GM12878 (cell line): ENCODE measurements around the gene STARD10. TPM values are rescaled to one million over a fixed set of nuclear protein-coding genes. Genes with fewer than 3 reads are reported as not detected.

Experiments used
- ATAC-seq: fragments of 200-7000 bp; cut with Tn5 transposase; 3 replicates; pipeline ENCODE4 v1.9.1; 2020; ENCODE audit warnings: mild to moderate bottlenecking, moderate library complexity
- BruUV-seq: library from RNA; stranded (reverse); fragments of 400-500 nt; replicated peaks from 2 replicates; lab custom pipeline; 2021; lab: Mats Ljungman, UMichigan
- CTCF ChIA-PET: fragments of 300-600 bp; sonication (Branson Sonifier 250); formaldehyde crosslinking; extraction: SDS; loops from one replicate; lab custom pipeline; 2021; ENCODE audit warnings: inconsistent platforms; lab: Yijun Ruan, JAX
- POLR2A ChIA-PET: fragments of 350-600 bp; formaldehyde crosslinking; extraction: SDS; loops from one replicate; lab custom pipeline; 2021; ENCODE audit warnings: inconsistent platforms; lab: Charles Lee
- RAD21 ChIA-PET: fragments of 300-600 bp; sonication (Branson Sonifier 250); formaldehyde crosslinking; loops from one replicate; lab custom pipeline; 2023; ENCODE audit warnings: antibody characterized with exemption; ENCODE audit not compliant: unreplicated experiment; lab: Charles Lee
- SMC1A ChIA-PET: fragments of 300-600 bp; sonication (Branson Sonifier 250); formaldehyde crosslinking; loops from one replicate; lab custom pipeline; 2023; ENCODE audit not compliant: unreplicated experiment, uncharacterized antibody; lab: Charles Lee
- DNase-seq: peaks from one replicate; pipeline ENCODE4 v3.0.0-alpha.2; 2011; ENCODE audit warnings: low read depth, low spot score
- FAIRE-seq: peaks from 3 replicates; lab custom pipeline; 2011; peaks lifted over from hg19 to GRCh38; lab: Jason Lieb, UNC
- H2AFZ ChIP-seq: 2 replicates; pipeline ENCODE4 v1.6.0; 2011; ENCODE audit warnings: low read depth, low read length, control low read depth; ENCODE audit not compliant: control insufficient read depth
- H3K27ac ChIP-seq: 2 replicates; pipeline ENCODE4 v1.5.1; 2011; ENCODE audit warnings: control low read depth; ENCODE audit not compliant: control insufficient read depth, insufficient read depth
- H3K27me3 ChIP-seq, 2 experiments: replicated peaks in 1 of 2; 2 replicates each; pipeline versions ENCODE4 v1.6.0 to v1.6.1; 2011; ENCODE audit warnings: low read length in 1 of 2; ENCODE audit not compliant: control insufficient read depth in 2 of 2, insufficient read depth in 2 of 2
- H3K36me3 ChIP-seq, 2 experiments: 2 replicates each; pipeline ENCODE4 v1.5.1; 2011; ENCODE audit warnings: low read length in 1 of 2; ENCODE audit not compliant: control insufficient read depth in 2 of 2, insufficient read depth in 2 of 2
- H3K4me1 ChIP-seq: 2 replicates; pipeline ENCODE4 v1.6.1; 2011; ENCODE audit warnings: mild to moderate bottlenecking, low read length, moderate library complexity, mixed read lengths; ENCODE audit not compliant: control insufficient read depth, insufficient read depth
- H3K4me2 ChIP-seq: 2 replicates; pipeline ENCODE4 v1.6.0; 2011; ENCODE audit warnings: control low read depth; ENCODE audit not compliant: control insufficient read depth, insufficient read depth
- H3K4me3 ChIP-seq: fragments of 200-600 bp; sonication (generic); 2 replicates; pipeline ENCODE4 v1.5.1; 2016
- H3K79me2 ChIP-seq: 2 replicates; pipeline ENCODE4 v1.6.0; 2011; ENCODE audit warnings: low read length; ENCODE audit not compliant: control insufficient read depth, insufficient read depth
- H3K9ac ChIP-seq: 2 replicates; pipeline ENCODE4 v1.8.0; 2011; ENCODE audit warnings: low read length, control low read depth, mixed read lengths; ENCODE audit not compliant: control insufficient read depth, insufficient read depth
- H3K9me3 ChIP-seq: replicated peaks from 3 replicates; pipeline ENCODE4 v1.5.1; 2011; ENCODE audit warnings: mild to moderate bottlenecking, low read length; ENCODE audit not compliant: control insufficient read depth, insufficient read depth
- H4K20me1 ChIP-seq: 2 replicates; pipeline ENCODE4 v1.6.0; 2011; ENCODE audit not compliant: control insufficient read depth, insufficient read depth
- GATAD2B ChIP-seq: fragments of 450-650 bp; conservative IDR thresholded peaks from 2 replicates; pipeline ENCODE4 v1.6.1; 2017; ENCODE audit warnings: low read depth, mild to moderate bottlenecking, moderate library complexity
- IKZF2 ChIP-seq, 2 experiments: fragments of 450-650 bp; IDR thresholded peaks; 2 replicates each; pipeline ENCODE4 v1.6.1; 2017; ENCODE audit warnings: mild to moderate bottlenecking in 2 of 2, moderate library complexity in 2 of 2
- MEF2B ChIP-seq: fragments of 450-650 bp; IDR thresholded peaks from 2 replicates; pipeline ENCODE4 v1.6.1; 2018; ENCODE audit warnings: mild to moderate bottlenecking, moderate library complexity; ENCODE audit not compliant: partially characterized antibody, poor library complexity, severe bottlenecking
- NFYB ChIP-seq: IDR thresholded peaks from 2 replicates; pipeline ENCODE4 v1.6.1; 2011; ENCODE audit warnings: low read depth, mild to moderate bottlenecking, low read length, improper control_type of control experiment, moderate library complexity; ENCODE audit not compliant: insufficient read depth
- NR2F1 ChIP-seq: fragments of 450-650 bp; conservative IDR thresholded peaks from 2 replicates; pipeline ENCODE4 v1.6.1; 2017; ENCODE audit warnings: mild to moderate bottlenecking
- RUNX3 ChIP-seq: IDR thresholded peaks from 2 replicates; pipeline ENCODE4 v1.6.1; 2012; ENCODE audit warnings: low read length, inconsistent platforms
- WGBS: methylation state at CpG from one replicate; pipeline ENCODE4 v1.1.6; 2016; ENCODE audit warnings: low lambda C conversion rate; ENCODE audit not compliant: insufficient replicate concordance, insufficient coverage; ENCODE audit errors: missing lambda C conversion rate; 5-methylcytosine and 5-hydroxymethylcytosine counted together
- in situ Hi-C: fragments of 300-500 bp; cut with MboI; formaldehyde crosslinking; loops from 9 replicates; pipeline ENCODE4 v1.14.3; 2018; ENCODE audit warnings: mixed read lengths
- intact Hi-C: fragments of 100-400 bp; cut with micrococcal nuclease; formaldehyde crosslinking; loops from one replicate; pipeline ENCODE4 v1.14.2; 2022; ENCODE audit not compliant: unreplicated experiment
- polyA plus RNA-seq, 11 experiments: library from polyadenylated mRNA; depleted of rRNA in 4 of 11; unstranded in 6 of 11; stranded (reverse) in 5 of 11; fragments of >200 nt; fragmentation: Nextera tagmentation in 4 of 11; fragmentation: Illumina TruSeq in 1 of 11; extraction: Ambion mirVana in 4 of 11; extraction: Trizol in 1 of 11; gene quantifications; 1 replicate in 1 of 11; 2 replicates in 10 of 11; pipeline versions ENCODE4 v1.2.1 to v1.2.3, GENCODE V29; 2011 to 2016; ENCODE audit warnings: inconsistent platforms in 2 of 11, missing spikeins in 2 of 11, low read depth in 1 of 11
- total RNA-seq, 4 experiments: library from RNA; depleted of rRNA in 3 of 4; stranded (reverse); fragments of >200 nt in 3 of 4; fragmentation: Illumina TruSeq in 1 of 4; extraction: Trizol in 1 of 4; gene quantifications; 2 replicates each; pipeline versions ENCODE4 v1.2.1 to v1.2.3, GENCODE V29; 2013 to 2021
- TF ChIP-seq, protein P1 (sequence below): fragments of 450-650 bp; conservative IDR thresholded peaks from 2 replicates; pipeline ENCODE4 v1.6.1; 2017; ENCODE audit warnings: mild to moderate bottlenecking, moderate library complexity
- TF ChIP-seq, protein P2 (sequence below): IDR thresholded peaks from 2 replicates; pipeline ENCODE4 v1.6.1; 2011; ENCODE audit warnings: borderline replicate concordance, low read depth, mild to moderate bottlenecking, moderate library complexity, low read length; ENCODE audit not compliant: insufficient read depth, poor library complexity, severe bottlenecking

The STARD10 gene
- total and polyA plus RNA-seq, 10 of the 15 experiments (the other 5 are each of a cell fraction or from before 2014, with no cell fraction given): 0.15 to 43.2 (median 23.1) TPM

DNA sequence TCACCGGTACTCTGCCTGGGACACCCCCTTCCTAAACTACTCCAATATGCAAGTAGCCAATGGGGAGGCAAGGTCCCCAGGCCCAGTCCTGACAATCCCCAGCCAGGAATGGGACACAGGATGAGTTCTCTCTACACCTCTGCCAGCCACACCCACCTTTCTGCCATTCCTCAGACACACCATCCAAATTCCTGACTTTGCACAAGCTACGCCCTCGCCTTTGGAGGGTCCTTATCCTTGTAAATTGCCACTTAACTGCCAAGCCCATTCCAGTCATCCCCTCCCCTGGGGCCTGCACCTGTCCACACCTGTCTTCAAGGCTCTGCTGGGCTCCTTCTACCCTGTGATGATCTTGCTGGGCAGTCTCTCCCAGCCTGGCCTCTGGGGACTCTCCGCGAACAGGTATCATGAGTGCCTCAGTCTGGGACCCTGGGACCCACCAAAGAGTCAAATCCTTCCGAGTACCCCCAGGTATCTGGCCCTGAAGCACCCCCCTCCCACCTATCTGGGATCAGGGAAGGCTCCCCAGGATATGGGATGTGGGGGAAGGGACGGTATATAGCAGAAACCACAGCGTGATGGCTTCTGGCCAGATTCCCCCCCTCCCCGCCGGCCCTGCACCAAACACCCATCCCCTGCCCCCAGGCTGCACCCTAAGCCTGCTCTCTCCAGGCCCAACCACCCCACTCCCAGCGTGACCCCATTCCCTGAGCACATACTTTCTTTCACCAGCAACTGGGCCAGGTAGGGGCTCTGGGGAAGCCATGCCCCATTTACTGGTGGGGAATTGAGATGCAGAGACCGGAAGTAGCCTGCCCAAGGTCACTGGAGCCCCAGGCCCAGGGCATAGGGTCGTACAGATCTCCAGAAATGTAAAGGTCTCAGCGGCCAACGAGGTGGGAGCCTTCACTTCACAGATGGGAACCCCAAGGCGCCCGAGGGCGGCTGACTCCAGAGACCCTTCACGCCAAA, 42.4 kb downstream of the STARD10 start:
- ChIA-PET SMC1A (interaction anchor here (0.8 to 5.5 kb wide), 6 partner anchors 11 to 64 kb away, joined by 3 to 30 read pairs (median 6); partner anchors contain the start of gene STARD10), CTCF (interaction anchor here (0.8 to 3.0 kb wide), 4 partner anchors 20 to 42 kb away, joined by 3 to 21 read pairs (median 7); partner anchors contain the start of gene STARD10), POLR2A (interaction anchor here (2.7 kb wide), 1 partner anchor 11 kb away, joined by 24 read pairs; no protein-coding TSS in a partner anchor), RAD21 (interaction anchor here (1.0 to 2.7 kb wide), 4 partner anchors 11 to 43 kb away, joined by 4 to 13 read pairs (median 10); partner anchors contain the start of gene STARD10)
- TF ChIP-seq NFYB (0 out of 2 replicates have a peak, but pooled peaks have one; percentile 20), NR2F1 (peak; percentile 44; the same call in 1 of the 2 replicates), IKZF2 (IDR thresholded peaks at IDR 0.05) (no peak), MEF2B (peak; percentile 24), GATAD2B (0 out of 2 replicates have a peak, but pooled peaks have one; percentile 24), RUNX3 (peak; percentile 57)
- TF ChIP-seq, protein P1, sequence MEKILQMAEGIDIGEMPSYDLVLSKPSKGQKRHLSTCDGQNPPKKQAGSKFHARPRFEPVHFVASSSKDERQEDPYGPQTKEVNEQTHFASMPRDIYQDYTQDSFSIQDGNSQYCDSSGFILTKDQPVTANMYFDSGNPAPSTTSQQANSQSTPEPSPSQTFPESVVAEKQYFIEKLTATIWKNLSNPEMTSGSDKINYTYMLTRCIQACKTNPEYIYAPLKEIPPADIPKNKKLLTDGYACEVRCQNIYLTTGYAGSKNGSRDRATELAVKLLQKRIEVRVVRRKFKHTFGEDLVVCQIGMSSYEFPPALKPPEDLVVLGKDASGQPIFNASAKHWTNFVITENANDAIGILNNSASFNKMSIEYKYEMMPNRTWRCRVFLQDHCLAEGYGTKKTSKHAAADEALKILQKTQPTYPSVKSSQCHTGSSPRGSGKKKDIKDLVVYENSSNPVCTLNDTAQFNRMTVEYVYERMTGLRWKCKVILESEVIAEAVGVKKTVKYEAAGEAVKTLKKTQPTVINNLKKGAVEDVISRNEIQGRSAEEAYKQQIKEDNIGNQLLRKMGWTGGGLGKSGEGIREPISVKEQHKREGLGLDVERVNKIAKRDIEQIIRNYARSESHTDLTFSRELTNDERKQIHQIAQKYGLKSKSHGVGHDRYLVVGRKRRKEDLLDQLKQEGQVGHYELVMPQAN: no peak
- TF ChIP-seq, protein P2, sequence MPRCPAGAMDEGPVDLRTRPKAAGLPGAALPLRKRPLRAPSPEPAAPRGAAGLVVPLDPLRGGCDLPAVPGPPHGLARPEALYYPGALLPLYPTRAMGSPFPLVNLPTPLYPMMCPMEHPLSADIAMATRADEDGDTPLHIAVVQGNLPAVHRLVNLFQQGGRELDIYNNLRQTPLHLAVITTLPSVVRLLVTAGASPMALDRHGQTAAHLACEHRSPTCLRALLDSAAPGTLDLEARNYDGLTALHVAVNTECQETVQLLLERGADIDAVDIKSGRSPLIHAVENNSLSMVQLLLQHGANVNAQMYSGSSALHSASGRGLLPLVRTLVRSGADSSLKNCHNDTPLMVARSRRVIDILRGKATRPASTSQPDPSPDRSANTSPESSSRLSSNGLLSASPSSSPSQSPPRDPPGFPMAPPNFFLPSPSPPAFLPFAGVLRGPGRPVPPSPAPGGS: no peak
- Histone ChIP-seq H3K27ac (peak overlapping the region; percentile 80), H3K36me3 (peaks cover 0 to 3% of the 10 kb centered on the region in 2 experiments; a peak in 2 of 4 replicates), H4K20me1 (no peaks in the 10 kb centered on the region), H3K4me1 (peaks cover 38% of the 10 kb centered on the region), H3K9me3 (no peaks in the 10 kb centered on the region), H3K79me2 (peaks cover 48% of the 10 kb centered on the region), H2AFZ (peak overlapping the region; percentile 95), H3K9ac (peak overlapping the region; percentile 94), H3K4me3 (peak overlapping the region; percentile 99), H3K4me2 (peak overlapping the region; percentile 98), H3K27me3 (no peaks in the 10 kb centered on the region)
- in situ Hi-C loops (no loop called here), intact Hi-C loops (loop anchor here (2.0 kb wide), 1 partner anchor 41 kb away; no protein-coding TSS in a partner anchor)
- peak; percentile 5 for ATAC-seq
- TSS peak; percentile 59 for BruUV-seq
- 34% methylated on average over 17 of the region's 19 CpGs for WGBS
- no peak for DNase-seq
- FAIRE-seq: no peak
